HG02973 (cell line): ENCODE results near the gene LHFPL6.

ENCODE experiments used
- ATAC-seq: cut with Tn5 transposase; IDR thresholded peaks from one replicate; pipeline ENCODE4 v1.9.1; 2021; ENCODE audit warnings: moderate library complexity; ENCODE audit not compliant: unreplicated experiment

The LHFPL6 gene

GRCh38 chr13:39315796-39316195 is 287.2 kb downstream of the LHFPL6 start:
- no peak for ATAC-seq

- no peak for ATAC-seq
These were observed 289.3 kb downstream of the LHFPL6 start for GRCh38 chr13:39313721-39314120.

GRCh38 chr13:39312596-39312995 is 290.4 kb downstream of the LHFPL6 start:
- ATAC-seq = no peak

DNA sequence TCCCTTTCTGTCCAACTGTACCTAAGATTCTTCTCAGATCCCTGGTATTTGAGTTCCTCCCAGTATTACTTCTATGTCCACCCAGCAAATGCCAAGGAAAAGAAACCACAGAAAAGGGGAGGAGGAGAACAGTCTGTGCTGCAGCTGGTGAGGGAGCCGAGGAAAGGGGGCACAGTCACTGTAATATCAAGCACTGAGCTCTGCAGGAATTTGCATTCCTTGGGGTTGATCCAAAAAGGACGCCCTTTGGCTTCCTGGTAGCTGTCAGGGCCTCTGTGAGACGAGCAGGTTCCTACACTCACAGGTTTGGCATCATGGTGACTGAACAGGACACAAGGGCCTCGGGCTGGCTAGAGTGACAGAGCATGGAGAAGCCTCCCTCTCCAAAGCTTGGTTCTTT is 291.4 kb downstream of the LHFPL6 start:
- ATAC-seq = no peak

DNA sequence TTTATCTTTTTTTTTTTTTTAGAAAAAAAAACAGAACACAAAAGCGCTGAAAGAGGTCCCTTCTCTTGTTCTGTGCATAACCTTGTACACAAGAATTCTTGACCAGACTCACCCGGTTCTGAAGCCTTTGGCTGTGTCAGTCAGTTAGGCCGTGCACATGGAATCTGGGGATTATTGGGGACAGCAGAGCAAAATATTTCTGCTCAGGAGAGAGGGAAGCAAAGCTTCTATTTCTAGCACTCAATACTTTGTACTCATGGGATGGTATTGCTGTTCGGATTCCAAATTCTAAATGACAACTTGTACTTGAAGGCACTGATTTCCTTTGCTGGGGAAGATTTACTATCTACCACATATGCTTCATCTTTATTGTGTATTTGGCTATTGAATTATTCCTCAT is 292.0 kb downstream of the LHFPL6 start:
- no peak for ATAC-seq

DNA sequence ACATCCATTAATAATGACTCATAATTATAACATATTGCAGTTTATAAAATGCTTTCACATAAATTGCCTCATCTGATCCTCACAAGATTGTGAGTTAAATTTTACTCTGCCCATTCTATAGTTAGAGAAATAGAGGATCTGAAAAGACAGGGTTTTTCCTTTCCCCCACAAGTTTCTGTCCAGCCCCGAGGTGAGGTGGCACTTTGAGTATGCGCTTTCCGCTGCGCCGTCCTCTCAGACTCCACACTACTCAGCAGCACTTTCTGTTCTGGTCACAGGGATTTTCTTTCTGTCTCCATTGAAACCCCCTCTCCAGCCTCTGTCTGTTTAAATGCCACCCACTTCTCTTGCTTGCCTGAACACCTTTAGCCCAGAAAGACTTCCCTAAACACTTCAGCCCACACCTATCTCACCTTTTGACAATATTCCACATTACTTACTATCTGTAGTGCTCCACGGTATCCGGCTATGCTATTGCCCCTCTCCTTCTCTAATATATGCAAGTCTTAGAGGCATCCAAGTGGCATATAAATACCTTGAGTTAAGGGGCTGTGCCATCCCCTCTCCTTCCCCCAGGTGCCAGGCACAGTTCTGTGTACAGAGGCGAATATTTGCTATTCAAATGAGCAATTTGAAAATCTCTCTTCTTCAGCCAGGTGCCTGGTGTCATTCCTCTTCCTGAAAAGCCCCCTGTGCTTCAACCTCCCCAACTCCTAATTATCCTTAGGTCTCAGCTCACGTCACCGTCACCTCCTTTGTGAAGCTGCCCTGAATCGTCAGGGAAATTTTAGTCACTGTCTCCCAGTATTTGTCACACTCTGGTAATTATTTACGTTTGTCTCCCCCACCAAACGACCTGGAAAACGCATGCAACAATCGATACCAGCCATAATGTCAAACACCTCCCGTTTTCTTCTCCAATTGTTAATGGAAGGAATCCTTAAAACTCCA is 296.1 kb downstream of the LHFPL6 start:
- peak; percentile 94 for ATAC-seq

GRCh38 chr13:39302820-39303219 is 300.2 kb downstream of the LHFPL6 start:
- ATAC-seq = no peak

- no peak for ATAC-seq
These were observed 304.0 kb downstream of the LHFPL6 start for GRCh38 chr13:39298951-39299350.

DNA sequence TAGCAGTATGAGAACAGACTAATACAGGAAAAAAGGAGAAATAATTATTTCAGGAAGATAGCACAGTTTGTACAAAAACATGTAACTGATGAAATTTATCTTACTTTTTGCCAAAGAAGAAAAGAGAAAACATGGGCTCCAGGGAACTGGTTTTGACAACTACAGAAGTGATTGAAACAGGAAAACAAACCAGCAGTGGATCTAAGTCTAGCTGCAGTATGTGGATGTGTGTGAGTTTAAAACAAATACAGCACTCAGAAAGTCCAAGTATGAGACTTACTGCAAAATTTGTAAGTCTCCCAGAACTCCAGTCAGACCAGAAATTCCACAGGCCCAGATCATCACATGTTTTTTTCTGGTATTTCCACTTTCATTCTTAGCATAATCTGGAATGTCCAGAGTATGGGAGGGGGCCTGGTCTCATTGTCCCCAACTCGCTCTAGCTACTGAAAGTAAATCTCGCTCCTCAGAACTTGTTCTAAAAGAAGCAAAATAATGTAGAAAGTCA is 305.3 kb downstream of the LHFPL6 start:
- ATAC-seq = no peak

DNA sequence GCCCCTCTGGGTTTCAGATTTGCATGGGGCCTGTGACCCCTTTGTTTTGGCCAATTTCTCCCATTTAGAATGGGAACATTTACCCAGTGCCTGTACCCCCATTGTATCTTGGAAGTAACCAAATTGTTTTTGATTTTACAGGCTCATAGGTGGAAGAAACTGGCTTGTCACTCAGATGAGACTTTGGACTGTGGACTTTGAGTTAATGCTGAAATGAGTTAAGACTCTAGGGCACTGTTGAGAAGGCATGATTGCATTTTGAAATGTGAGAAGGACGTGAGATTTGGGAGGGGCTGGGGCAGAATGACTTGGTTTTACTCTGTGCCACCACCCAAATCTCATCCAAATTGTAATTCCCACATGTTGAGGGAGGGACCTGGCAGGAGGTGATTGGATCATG is 306.0 kb downstream of the LHFPL6 start:
- ATAC-seq = no peak

DNA sequence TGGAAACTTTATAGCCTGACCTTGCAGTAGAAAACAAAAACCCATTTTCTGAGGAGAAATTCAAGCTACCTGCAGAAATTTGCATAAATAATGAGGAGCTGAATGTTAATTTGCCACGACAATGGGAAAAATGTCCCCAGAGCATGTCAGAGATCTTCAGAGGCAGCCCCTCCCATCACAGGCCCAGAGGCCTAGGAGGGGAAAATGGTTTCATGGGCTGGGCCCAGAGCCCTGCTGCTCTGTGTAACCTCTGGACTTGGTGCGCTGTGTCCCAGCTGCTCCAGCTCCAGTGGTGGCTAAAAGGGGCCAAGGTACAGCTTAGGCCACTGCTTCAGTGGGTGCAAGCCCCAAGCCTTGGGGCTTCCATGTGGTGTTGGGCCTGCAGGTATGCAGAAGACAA is 306.8 kb downstream of the LHFPL6 start:
- ATAC-seq = no peak
